Upper lobe of left lung (tissue), 6 donors: ENCODE results near the gene SELENOM. TPM values are rescaled to one million over a fixed set of nuclear protein-coding genes. Genes with fewer than 3 reads are reported as not detected.

Experiments
- ATAC-seq, 2 donors: fragments of 200-7000 bp; cut with Tn5 transposase; one replicate each; pipeline ENCODE4 v1.9.1; 2022; ENCODE audit warnings: mild to moderate bottlenecking in 2 of 2, moderate library complexity in 2 of 2; ENCODE audit not compliant: low FRiP score in 2 of 2
- DNase-seq, 2 donors: peaks; one replicate each; pipeline ENCODE4 v3.0.0-alpha.2; 2019 to 2020
- H3K27ac ChIP-seq, 4 donors: fragments of 200-600 bp; sonication (generic); one replicate each; pipeline ENCODE4 v1.5.1; 2016 to 2019
- H3K27me3 ChIP-seq, 4 donors: fragments of 200-600 bp; sonication (generic); one replicate each; pipeline ENCODE4 v1.5.1; 2017 to 2019
- H3K36me3 ChIP-seq, 4 donors: fragments of 200-600 bp; sonication (generic); one replicate each; pipeline ENCODE4 v1.5.1; 2016 to 2019
- H3K4me1 ChIP-seq, 4 donors: fragments of 200-600 bp; sonication (generic); one replicate each; pipeline ENCODE4 v1.5.1; 2018 to 2019
- H3K4me3 ChIP-seq, 4 donors: fragments of 200-600 bp; sonication (generic); one replicate each; pipeline ENCODE4 v1.5.1; 2017 to 2019; ENCODE audit warnings: mild to moderate bottlenecking in 2 of 4, moderate library complexity in 1 of 4
- H3K9me3 ChIP-seq, 4 donors: fragments of 200-600 bp; sonication (generic); one replicate each; pipeline ENCODE4 v1.5.1; 2018 to 2019
- EP300 ChIP-seq, 4 donors: sonication (generic); formaldehyde crosslinking; IDR thresholded peaks; one replicate each; pipeline ENCODE4 v1.5.1; 2017; ENCODE audit warnings: antibody characterized with exemption in 4 of 4, control low read depth in 2 of 4
- POLR2A ChIP-seq, 4 donors: fragments of 450-650 bp; IDR thresholded peaks; one replicate each; pipeline ENCODE4 v1.5.1; 2016 to 2017; ENCODE audit warnings: antibody characterized with exemption in 4 of 4, mild to moderate bottlenecking in 2 of 4
- POLR2AphosphoS5 ChIP-seq, 2 donors: sonication (generic); formaldehyde crosslinking; IDR thresholded peaks; one replicate each; pipeline ENCODE4 v1.5.1; 2017; ENCODE audit warnings: antibody characterized with exemption in 2 of 2
- WGBS, 2 donors: methylation state at CpG; one replicate each; pipeline ENCODE4 v1.1.5; 2017 to 2018; 5-methylcytosine and 5-hydroxymethylcytosine counted together
- total RNA-seq, 6 donors: library from RNA; depleted of rRNA in 4 of 6; stranded (reverse); fragments of >200 nt in 4 of 6; gene quantifications; one replicate each; pipeline versions ENCODE4 v1.1.0 to v1.2.1, GENCODE V29; 2016 to 2021
- TF ChIP-seq, protein P1 (sequence below), 6 experiments: fragments of 450-650 bp in 4 of 6; fragments of 200-600 bp in 2 of 6; sonication (generic) in 2 of 6; IDR thresholded peaks; one replicate each; pipeline ENCODE4 v1.5.1; 2016 to 2019; ENCODE audit warnings: antibody characterized with exemption in 6 of 6
- donor health status: DM: no; HTN: no; CAD: no; lungs with moderate emphysema.
- donor health status: DM: no; HTN: yes; CAD: no; lungs with severe emphysema.

SELENOM gene, protein sequence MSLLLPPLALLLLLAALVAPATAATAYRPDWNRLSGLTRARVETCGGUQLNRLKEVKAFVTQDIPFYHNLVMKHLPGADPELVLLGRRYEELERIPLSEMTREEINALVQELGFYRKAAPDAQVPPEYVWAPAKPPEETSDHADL
- total RNA-seq: 100 to 1,000 TPM in 3 of 6 donors, 10 to 100 TPM in 3; 51.3 to 154 (median 99.7) TPM

DNA sequence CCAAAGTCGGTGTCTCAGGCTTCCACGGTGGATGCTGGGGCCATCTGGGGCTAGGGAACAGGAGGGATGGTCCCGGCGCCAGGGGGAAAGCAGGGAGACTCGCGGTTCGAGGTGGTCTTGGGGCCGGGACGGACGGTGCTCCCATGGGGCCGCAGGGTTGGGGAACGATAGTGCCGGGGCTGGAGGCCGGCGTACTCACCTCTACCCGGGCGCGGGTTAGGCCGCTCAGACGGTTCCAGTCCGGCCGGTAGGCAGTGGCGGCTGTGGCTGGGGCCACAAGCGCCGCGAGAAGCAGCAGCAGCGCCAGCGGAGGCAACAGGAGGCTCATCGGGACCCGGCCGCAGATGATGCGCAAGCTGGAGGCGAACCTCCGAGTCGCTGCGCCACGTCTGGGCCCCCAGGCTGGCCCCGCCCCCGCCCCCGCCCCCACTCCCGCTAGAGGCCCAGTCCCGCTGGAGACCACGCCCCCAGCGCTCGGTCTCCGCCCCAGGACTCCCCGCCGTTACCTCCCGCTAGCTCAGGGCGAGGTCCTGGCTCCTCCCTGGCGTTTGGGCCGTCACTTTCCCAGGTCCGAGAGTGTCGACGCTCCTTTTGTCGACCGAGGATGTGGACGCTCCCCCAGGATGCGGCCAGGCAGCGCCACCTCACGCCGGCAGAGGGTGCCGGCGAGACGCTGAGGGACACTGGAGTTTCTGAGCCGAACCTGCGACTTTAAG lies at the start of gene SELENOM:
SELENOM (minus strand) TSS at position 391 of the 716 bp plus-strand sequence; CDS start at position 328, 63 bp downstream.
- TF ChIP-seq POLR2AphosphoS5 (IDR thresholded peaks at IDR 0.05) (peak; percentile 36 to 81), EP300 (IDR thresholded peaks at IDR 0.05) (no peak), POLR2A (IDR thresholded peaks at IDR 0.05) (peak in 3 of 4 donors; percentile 12 to 76 (median 62))
- TF ChIP-seq, protein P1, sequence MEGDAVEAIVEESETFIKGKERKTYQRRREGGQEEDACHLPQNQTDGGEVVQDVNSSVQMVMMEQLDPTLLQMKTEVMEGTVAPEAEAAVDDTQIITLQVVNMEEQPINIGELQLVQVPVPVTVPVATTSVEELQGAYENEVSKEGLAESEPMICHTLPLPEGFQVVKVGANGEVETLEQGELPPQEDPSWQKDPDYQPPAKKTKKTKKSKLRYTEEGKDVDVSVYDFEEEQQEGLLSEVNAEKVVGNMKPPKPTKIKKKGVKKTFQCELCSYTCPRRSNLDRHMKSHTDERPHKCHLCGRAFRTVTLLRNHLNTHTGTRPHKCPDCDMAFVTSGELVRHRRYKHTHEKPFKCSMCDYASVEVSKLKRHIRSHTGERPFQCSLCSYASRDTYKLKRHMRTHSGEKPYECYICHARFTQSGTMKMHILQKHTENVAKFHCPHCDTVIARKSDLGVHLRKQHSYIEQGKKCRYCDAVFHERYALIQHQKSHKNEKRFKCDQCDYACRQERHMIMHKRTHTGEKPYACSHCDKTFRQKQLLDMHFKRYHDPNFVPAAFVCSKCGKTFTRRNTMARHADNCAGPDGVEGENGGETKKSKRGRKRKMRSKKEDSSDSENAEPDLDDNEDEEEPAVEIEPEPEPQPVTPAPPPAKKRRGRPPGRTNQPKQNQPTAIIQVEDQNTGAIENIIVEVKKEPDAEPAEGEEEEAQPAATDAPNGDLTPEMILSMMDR (IDR thresholded peaks at IDR 0.05): peak; percentile 90 to 95 (median 94)
- Histone ChIP-seq H3K27ac (peak within 1 kb of the TSS; percentile 86 to 96 (median 92)), H3K4me3 (peak within 1 kb of the TSS; percentile 32 to 76 (median 62)), H3K9me3 (no peaks in the 10 kb centered on the region), H3K27me3 (no peaks in the 10 kb centered on the region), H3K4me1 (peaks cover 15 to 22% (median 20%) of the 10 kb centered on the region in 4 donors), H3K36me3 (peaks cover 0 to 14% (median 7%) of the 10 kb centered on the region in 4 donors)
- WGBS, 2 donors: 5 to 10% methylated on average over 15 to 36 of the region's 67 CpGs
- DNase-seq: peak; percentile 98
- ATAC-seq: peak; percentile 96 to 97

DNA sequence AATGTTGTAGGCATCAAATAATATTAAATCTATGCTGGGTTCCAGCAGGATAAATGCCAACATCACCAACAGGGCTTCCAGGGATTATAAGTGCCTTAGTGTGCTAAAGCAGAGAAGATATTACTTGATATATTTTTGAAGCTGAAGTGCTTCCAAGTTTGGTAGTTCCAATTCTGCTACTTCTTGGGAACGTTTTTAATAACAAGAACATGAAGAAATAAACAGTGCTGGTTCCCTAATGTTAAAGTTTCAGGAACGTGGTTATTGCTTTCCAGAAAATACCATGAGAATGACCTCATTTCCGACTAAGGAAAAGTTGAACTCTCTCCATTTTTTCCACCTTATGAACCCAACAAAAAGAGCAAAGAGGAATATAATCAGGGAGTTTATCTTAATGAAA lies 48.1 kb upstream of the SELENOM start:
- peak overlapping the region in 3 of 4 donors; percentile 35 to 64 (median 42) for H3K27ac ChIP-seq
- no peaks in the 10 kb centered on the region for H3K36me3 ChIP-seq
- WGBS, 2 donors: 25 to 29% methylated on average over 3 of the region's 3 CpGs
- H3K4me3 ChIP-seq: no peak overlapping the region
- H3K4me1 ChIP-seq: peaks cover 0 to 9% (median 2%) of the 10 kb centered on the region in 4 donors
- DNase-seq: no peak
- TF ChIP-seq, protein P1 (IDR thresholded peaks at IDR 0.05): no peak
- no peak for TF ChIP-seq EP300 (IDR thresholded peaks at IDR 0.05)
- TF ChIP-seq POLR2AphosphoS5 (IDR thresholded peaks at IDR 0.05): no peak
- no peak for TF ChIP-seq POLR2A (IDR thresholded peaks at IDR 0.05)
- ATAC-seq: no peak
- no peaks in the 10 kb centered on the region for H3K27me3 ChIP-seq
- H3K9me3 ChIP-seq: no peaks in the 10 kb centered on the region

DNA sequence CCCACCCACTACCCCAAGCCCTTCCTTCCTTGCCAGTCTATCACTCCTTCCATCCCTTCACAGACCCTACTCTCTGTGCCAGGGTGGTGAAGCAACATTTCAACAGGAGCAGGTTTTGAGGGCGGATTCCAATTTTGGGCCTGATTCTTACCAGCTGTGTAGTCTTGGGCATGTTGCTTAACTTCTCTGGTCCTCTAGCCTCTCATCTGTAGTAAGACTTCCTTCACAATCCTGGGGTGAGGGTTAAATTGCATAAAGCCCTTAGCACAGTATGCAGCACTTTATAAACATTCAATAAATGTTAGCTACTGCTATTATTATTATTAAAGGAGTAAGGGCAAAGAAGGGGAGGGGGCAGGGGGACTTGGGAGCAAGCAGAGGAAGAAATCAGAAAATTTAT lies 47.6 kb upstream of the SELENOM start:
- ATAC-seq: no peak
- Histone ChIP-seq H3K27me3 (no peaks in the 10 kb centered on the region), H3K4me3 (no peak overlapping the region), H3K36me3 (no peaks in the 10 kb centered on the region), H3K9me3 (no peaks in the 10 kb centered on the region), H3K27ac (peak overlapping the region; percentile 28 to 64 (median 38)), H3K4me1 (peaks cover 0 to 9% (median 2%) of the 10 kb centered on the region in 4 donors)
- no peak for TF ChIP-seq EP300 (IDR thresholded peaks at IDR 0.05)
- TF ChIP-seq POLR2A (IDR thresholded peaks at IDR 0.05): no peak
- TF ChIP-seq POLR2AphosphoS5 (IDR thresholded peaks at IDR 0.05): no peak
- TF ChIP-seq, protein P1 (IDR thresholded peaks at IDR 0.05): no peak
- WGBS, 2 donors: 74 to 89% methylated on average over 1 of the region's 1 CpG
- DNase-seq: no peak

DNA sequence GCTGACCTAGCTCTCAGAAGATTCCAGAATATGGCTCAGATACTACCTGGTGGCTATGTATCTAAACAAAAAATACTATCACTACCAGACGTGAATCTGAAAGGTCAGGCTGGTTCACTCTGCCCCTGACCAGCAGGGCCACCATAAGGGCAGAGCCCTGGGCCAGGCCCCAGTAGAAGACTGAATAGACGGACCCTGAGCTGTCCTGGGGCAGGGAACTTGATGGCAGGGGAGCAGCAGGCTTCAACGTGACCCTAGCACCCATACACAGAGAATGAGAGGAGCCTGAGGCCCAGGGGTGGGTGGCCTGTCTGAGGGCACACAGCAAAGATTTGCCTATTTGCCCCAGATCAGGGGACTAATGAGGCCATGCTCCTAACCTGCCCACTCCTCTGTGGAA lies 46.0 kb upstream of the SELENOM start:
- no peak for TF ChIP-seq POLR2A (IDR thresholded peaks at IDR 0.05)
- TF ChIP-seq, protein P1 (IDR thresholded peaks at IDR 0.05): no peak
- TF ChIP-seq EP300 (IDR thresholded peaks at IDR 0.05): no peak
- TF ChIP-seq POLR2AphosphoS5 (IDR thresholded peaks at IDR 0.05): no peak
- H3K27ac ChIP-seq: no peak overlapping the region
- no peak for DNase-seq

More for the DNA sequence above, 46.0 kb upstream of the SELENOM start:
- Histone ChIP-seq H3K4me1 (peaks cover 0 to 16% (median 7%) of the 10 kb centered on the region in 4 donors), H3K36me3 (no peaks in the 10 kb centered on the region), H3K27me3 (no peaks in the 10 kb centered on the region), H3K9me3 (no peaks in the 10 kb centered on the region), H3K4me3 (no peak overlapping the region)
- 64 to 92% methylated on average over 3 of the region's 3 CpGs for WGBS, 2 donors
- no peak for ATAC-seq
